HG03469 (cell line): Measurements from ENCODE around the gene APBB1IP.
A peak's percentile ranks its signal among the peaks of the same experiment; 100 is the strongest.
"Not testable (repeated sequence)": the region's sequence is repeated elsewhere in the genome, so short reads cannot be mapped to it uniquely, and the experiment has no call there.

Source experiments
- ATAC-seq: cut with Tn5 transposase; IDR thresholded peaks from one replicate; pipeline ENCODE4 v1.9.1; 2021; ENCODE audit warnings: mild to moderate bottlenecking, moderate library complexity, moderate number of reproducible peaks; ENCODE audit not compliant: unreplicated experiment

APBB1IP gene

GRCh38 chr10:26437637-26438461 lies at the start of gene APBB1IP:
TSS of gene APBB1IP (plus strand) at chr10:26438341. CDS start at chr10:26492327, 53,986 bp downstream.
- peak; percentile 45 for ATAC-seq

DNA sequence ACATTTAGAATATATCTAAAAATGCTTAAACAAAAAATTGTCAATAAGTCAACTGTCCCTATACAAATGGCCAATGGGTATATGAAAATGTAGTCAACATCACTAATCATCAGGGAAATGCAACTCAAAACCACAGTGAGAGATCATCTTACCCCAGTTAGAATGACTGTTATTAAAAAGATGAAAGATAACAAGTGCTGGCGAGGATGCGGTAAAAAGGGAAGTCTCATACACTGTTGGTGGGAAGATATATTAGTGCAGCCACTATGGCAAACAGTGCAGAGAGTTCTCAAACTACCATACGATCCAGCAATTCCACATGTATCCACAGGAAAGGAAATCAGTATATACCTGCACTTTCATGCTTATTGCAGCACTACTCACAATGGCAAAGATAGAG lies 48.6 kb upstream of the APBB1IP start:
- no peak for ATAC-seq

GRCh38 chr10:26391701-26392695 lies 46.1 kb upstream of the APBB1IP start:
- no peak for ATAC-seq

DNA sequence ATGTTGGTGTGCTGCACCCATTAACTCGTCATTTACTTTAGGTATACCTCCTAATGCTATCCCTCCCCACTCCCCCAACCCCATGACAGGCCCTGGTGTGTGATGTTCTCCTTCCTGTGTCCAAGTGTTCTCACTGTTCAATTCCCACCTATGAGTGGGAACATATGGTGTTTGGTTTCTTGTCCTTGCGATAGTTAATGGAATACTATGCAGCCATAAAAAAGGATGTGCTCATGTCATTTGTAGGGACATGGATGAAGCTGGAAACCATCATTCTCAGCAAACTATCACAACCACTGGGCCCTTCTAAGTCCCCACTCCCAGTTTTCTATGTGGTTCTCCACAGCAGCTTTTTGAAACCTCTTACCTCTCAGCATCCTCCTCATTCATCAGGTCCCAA lies 39.8 kb upstream of the APBB1IP start:
- ATAC-seq = not testable (repeated sequence)

DNA sequence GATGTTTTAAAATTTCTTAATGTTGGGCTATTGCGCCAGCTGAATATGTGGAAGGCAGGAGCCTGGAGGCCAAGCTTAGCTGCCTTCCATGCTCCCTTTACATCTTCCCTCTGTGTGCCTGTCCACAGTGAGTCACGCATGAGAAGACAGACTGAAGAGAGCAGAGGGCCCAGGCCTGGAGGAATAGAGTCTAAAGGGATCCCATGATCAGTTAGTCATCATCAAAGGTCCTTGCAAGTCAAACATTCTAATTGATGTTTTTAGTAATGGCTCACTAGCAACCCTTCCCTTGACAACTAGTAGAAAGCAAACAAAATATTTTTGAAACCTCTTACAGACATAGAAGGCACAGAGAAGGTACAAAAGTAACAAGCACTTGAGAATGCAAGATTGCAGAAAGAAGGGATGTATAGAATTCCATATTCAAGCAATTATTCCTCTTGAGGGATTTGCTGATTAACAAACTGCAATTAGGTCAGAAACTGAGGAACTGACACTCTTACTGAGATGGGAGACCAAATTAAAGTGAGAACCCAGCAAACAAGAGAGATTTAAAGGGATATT lies 30.7 kb upstream of the APBB1IP start:
- ATAC-seq = no peak

GRCh38 chr10:26408858-26409494 lies 29.2 kb upstream of the APBB1IP start:
- no peak for ATAC-seq

DNA sequence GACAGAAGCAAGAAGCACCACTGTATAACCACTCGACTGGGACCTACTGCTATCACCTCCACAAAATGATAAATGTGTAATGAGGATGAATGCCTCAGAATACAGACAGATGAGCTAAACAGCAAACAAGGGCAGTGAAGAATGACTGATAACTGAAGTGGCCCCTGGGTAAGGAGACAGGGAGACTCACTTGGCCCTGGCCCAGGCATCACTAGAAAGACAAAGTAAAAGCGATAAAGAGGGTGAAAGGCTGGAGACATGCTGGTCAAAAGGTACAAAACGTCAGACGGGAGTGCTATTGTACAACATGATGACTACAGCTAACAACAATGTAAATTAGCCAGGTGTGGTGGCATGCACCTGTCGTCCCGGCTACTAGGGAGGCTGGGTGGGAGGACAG lies 27.8 kb upstream of the APBB1IP start:
- ATAC-seq = no peak

- ATAC-seq = no peak
Measured at GRCh38 chr10:26412932-26413331, 25.2 kb upstream of the APBB1IP start.

GRCh38 chr10:26413375-26413774 lies 24.8 kb upstream of the APBB1IP start:
- ATAC-seq = no peak

DNA sequence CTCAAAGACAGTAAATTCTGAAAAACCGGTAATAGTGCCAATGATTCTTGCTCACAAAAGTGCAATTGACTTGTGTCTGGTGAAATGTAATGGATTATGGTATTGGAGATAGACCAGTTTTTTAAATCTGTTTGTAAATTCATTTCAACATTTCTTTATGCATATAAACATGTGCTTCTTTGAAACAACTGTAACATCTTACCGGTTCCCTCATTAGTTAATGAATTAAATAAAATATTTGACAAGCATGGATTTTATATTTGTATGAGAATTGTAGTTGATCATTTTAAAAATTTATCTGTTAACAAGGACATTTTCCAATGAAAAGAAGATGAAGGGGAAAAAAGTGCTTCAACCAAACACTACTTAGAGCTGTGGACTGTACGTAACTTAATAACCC lies 21.0 kb upstream of the APBB1IP start:
- no peak for ATAC-seq

DNA sequence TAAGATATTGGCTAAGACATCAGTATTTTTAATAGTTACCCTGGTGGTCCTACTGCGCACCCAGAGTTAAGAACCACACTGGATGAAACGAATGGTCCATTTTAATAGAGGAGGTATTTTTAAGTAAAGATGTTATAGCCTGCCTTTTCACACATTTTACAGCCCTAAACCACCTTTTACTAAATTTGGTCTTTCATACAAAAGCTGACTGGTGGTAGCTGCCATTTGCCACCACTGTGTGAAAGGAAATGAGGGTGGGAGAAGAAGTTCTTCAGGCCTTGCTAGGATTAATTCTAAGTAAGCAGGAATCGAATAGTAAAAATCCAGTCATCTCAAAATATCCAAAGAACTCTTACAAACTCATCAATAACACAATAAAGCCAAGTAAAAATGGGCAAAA lies 15.2 kb upstream of the APBB1IP start:
- no peak for ATAC-seq

GRCh38 chr10:26423722-26424121 lies 14.4 kb upstream of the APBB1IP start:
- no peak for ATAC-seq

- ATAC-seq = peak; percentile 84
Measured at GRCh38 chr10:26430641-26431163, 7.4 kb upstream of the APBB1IP start.

DNA sequence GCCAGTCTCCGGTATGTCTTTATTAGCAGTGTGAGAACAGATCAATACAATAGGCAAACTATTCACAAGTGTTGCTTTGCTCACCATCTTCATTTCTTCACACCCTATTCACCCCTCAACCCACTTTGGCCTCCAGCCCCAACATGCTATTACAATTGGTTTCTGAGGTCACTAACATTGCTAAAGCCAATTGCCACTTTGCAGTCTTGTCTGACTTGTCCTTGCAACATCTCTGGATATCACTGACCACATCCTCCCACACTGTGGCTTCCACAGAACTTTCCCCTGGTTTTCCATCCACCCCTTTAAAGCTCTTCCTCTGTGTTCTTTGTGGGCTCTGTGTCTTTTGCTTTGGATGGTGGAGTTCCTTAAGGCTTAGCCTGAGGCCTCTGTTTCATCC lies 5.2 kb upstream of the APBB1IP start:
- no peak for ATAC-seq

- no peak for ATAC-seq
Measured at GRCh38 chr10:26435852-26436251, 2.3 kb upstream of the APBB1IP start.

DNA sequence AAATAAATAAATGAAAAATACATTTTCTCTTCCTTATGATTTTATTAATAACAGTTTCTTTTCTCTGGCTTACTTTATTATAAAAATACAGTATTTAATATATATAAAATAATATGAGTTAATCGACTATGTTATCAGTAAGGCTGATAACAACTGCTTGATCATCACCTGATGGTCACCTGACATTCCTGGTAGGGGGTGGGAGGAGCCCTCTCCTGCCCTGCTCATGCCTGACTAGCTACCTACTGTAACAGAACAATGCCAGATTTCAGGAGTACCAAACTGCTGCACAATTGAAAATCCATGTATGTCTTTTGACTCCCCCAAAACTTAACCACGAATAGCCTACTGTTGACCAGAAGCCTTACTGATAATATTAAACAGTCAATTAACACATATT lies 1.3 kb upstream of the APBB1IP start:
- ATAC-seq = no peak

DNA sequence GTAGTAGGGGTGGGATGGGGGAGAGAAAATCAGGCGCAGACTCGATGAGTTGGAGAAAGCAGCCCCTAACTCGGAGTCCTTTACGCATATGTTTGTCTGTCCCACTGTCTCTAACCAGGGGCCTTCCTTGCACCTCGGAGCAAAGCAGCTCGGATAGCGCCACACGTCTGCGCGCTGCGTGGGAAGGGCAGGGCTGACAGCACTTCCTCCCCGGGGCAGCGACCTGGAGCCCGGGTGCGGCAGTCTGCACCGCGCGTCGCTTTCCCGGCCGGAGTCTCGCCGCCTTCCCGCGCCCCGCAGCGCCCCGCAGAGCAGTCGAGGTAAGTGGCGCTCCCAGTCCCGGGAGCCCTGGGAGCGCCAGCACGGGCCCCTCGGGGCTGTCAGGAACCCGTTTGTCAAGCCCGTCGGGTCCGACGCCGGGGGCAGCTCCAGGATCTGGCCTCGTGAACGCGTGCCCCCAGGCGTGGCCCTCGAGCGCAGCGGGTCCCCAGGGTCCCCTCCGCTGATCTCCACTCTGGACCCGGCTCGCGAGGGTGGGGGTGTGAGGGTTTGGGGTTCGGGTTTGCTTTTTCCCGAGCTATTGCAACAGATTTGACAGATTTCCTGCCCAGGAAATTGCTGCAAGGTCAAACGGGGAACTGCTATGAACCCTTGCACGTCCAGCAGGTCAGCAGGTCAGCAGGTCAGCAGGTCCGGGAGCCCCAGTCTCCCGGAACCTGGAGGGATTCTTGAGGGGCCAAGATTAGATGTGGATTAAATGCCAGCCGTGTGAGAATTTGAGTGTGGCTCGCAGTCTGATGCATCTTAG lies 597 bp downstream of the APBB1IP start:
- peak; percentile 40 for ATAC-seq

- ATAC-seq = no peak
Measured at GRCh38 chr10:26439406-26440087, 1.4 kb downstream of the APBB1IP start.

DNA sequence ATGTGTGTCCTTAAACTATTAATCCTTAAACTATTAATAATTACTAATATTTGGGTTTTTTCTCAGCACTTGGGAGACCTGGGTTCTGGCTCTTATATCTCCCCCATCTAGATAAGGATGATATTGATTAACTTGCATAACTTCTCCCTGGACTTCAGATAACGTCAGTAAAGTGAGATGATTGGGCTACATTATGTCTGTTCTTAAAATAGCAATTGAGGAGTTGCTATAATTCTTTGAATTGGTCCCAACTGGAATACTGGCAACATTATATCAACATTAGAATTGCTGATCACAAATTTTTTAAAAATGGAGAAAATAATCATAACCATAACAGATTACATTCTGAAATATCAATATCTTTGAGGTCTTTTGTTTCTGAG lies 1.9 kb downstream of the APBB1IP start:
- ATAC-seq = no peak
